CD14-positive monocyte (primary cell): Measurements from ENCODE around the gene AIFM1. TPM values are rescaled to one million over a fixed set of nuclear protein-coding genes. Genes with fewer than 3 reads are reported as not detected.

ENCODE experiments used
- DNase-seq, 3 donors: peaks; one replicate each; pipeline ENCODE4 v3.0.0-alpha.2; 2011 to 2022
- H2AFZ ChIP-seq: 2 replicates; pipeline ENCODE4 v1.6.0; 2012; ENCODE audit warnings: mild to moderate bottlenecking, low read depth, low read length, inconsistent platforms; ENCODE audit not compliant: insufficient read depth, poor library complexity, severe bottlenecking
- H3K27ac ChIP-seq, 2 donors: 1 replicate in 1 of 2; 2 replicates in 1 of 2; pipeline ENCODE4 v1.5.1; 2012 to 2013; ENCODE audit warnings: low read length in 2 of 2, control low read depth in 1 of 2, inconsistent platforms in 1 of 2, low read depth in 1 of 2, mild to moderate bottlenecking in 1 of 2
- H3K27me3 ChIP-seq, 2 donors: one replicate each; pipeline versions ENCODE4 v1.6.0 to v1.6.1; 2011 to 2013; ENCODE audit warnings: low read length in 2 of 2; ENCODE audit not compliant: control insufficient read depth in 2 of 2, insufficient read depth in 2 of 2
- H3K36me3 ChIP-seq, 2 donors: replicated peaks in 1 of 2; 1 replicate in 1 of 2; 2 replicates in 1 of 2; pipeline versions ENCODE4 v1.5.1 to v1.6.1; 2012 to 2013; ENCODE audit warnings: low read length in 2 of 2, control low read depth in 1 of 2, inconsistent platforms in 1 of 2, mild to moderate bottlenecking in 1 of 2; ENCODE audit not compliant: insufficient read depth in 2 of 2, control insufficient read depth in 1 of 2
- H3K4me1 ChIP-seq, 2 donors: 1 replicate in 1 of 2; 2 replicates in 1 of 2; pipeline versions ENCODE4 v1.5.1 to v1.6.1; 2012 to 2013; ENCODE audit warnings: low read length in 2 of 2, control low read depth in 1 of 2, inconsistent platforms in 1 of 2, mild to moderate bottlenecking in 1 of 2, moderate library complexity in 1 of 2; ENCODE audit not compliant: insufficient read depth in 2 of 2, control insufficient read depth in 1 of 2
- H3K4me2 ChIP-seq: replicated peaks from 2 replicates; pipeline ENCODE3; 2012; ENCODE audit warnings: low read length, moderate library complexity, mild to moderate bottlenecking; ENCODE audit not compliant: poor library complexity, severe bottlenecking; ENCODE audit errors: extremely low read depth
- H3K4me3 ChIP-seq, 3 experiments: fragments of 200-600 bp in 1 of 3; sonication (generic) in 1 of 3; replicated peaks in 1 of 3; 1 replicate in 2 of 3; 2 replicates in 1 of 3; pipeline ENCODE4 v1.5.1; 2011 to 2013; ENCODE audit warnings: low read length in 3 of 3, mild to moderate bottlenecking in 3 of 3, control low read depth in 2 of 3, low read depth in 2 of 3, inconsistent platforms in 1 of 3, moderate library complexity in 1 of 3
- H3K79me2 ChIP-seq: 2 replicates; pipeline ENCODE4 v1.6.0; 2012; ENCODE audit warnings: mild to moderate bottlenecking, control low read depth, inconsistent platforms, low read length, moderate library complexity; ENCODE audit not compliant: insufficient read depth
- H3K9ac ChIP-seq: 2 replicates; pipeline ENCODE4 v1.6.0; 2017; ENCODE audit warnings: low read length, mild to moderate bottlenecking; ENCODE audit not compliant: insufficient read depth, poor library complexity, severe bottlenecking
- H3K9me3 ChIP-seq, 2 donors: replicated peaks in 1 of 2; 1 replicate in 1 of 2; 2 replicates in 1 of 2; pipeline versions ENCODE4 v1.5.1 to v1.6.1; 2012 to 2013; ENCODE audit warnings: low read length in 2 of 2, control low read depth in 1 of 2; ENCODE audit not compliant: control insufficient read depth in 1 of 2, insufficient read depth in 1 of 2
- H4K20me1 ChIP-seq: 2 replicates; pipeline ENCODE4 v1.6.0; 2012; ENCODE audit warnings: mild to moderate bottlenecking, low read length, control low read depth, moderate library complexity; ENCODE audit not compliant: insufficient read depth
- H3K27ac Mint-ChIP-seq, 7 donors: one replicate each; pipeline ENCODE4 v1.8.0; 2020; ENCODE audit warnings: mild to moderate bottlenecking in 7 of 7, mixed read lengths in 7 of 7, moderate library complexity in 6 of 7, inconsistent platforms in 2 of 7
- H3K27me3 Mint-ChIP-seq, 3 donors: one replicate each; pipeline ENCODE4 v1.8.0; 2021 to 2022; ENCODE audit warnings: low read depth in 3 of 3, mild to moderate bottlenecking in 3 of 3, mixed read lengths in 3 of 3, moderate library complexity in 3 of 3, inconsistent platforms in 1 of 3
- H3K36me3 Mint-ChIP-seq, 2 donors: one replicate each; pipeline ENCODE4 v1.8.0; 2020; ENCODE audit warnings: mixed read lengths in 2 of 2, inconsistent platforms in 1 of 2, mild to moderate bottlenecking in 1 of 2
- H3K4me1 Mint-ChIP-seq: one replicate; pipeline ENCODE4 v1.8.0; 2020; ENCODE audit warnings: mild to moderate bottlenecking, mixed read lengths
- H3K4me3 Mint-ChIP-seq, 2 donors: one replicate each; pipeline ENCODE4 v1.8.0; 2020; ENCODE audit warnings: mild to moderate bottlenecking in 2 of 2, mixed read lengths in 2 of 2, moderate library complexity in 1 of 2
- H3K9me3 Mint-ChIP-seq, 7 donors: one replicate each; pipeline ENCODE4 v1.8.0; 2020 to 2022; ENCODE audit warnings: mixed read lengths in 7 of 7, mild to moderate bottlenecking in 6 of 7, moderate library complexity in 6 of 7, inconsistent platforms in 2 of 7
- CTCF ChIP-seq: fragments of 200-600 bp; IDR thresholded peaks from one replicate; pipeline ENCODE4 v1.8.0; 2022; ENCODE audit warnings: antibody characterized with exemption, mild to moderate bottlenecking
- WGBS: methylation state at CpG from one replicate; pipeline ENCODE4 v1.1.5; 2013; ENCODE audit warnings: missing lambda C conversion rate; ENCODE audit not compliant: insufficient coverage; 5-methylcytosine and 5-hydroxymethylcytosine counted together
- intact Hi-C, 2 donors: fragments of 100-400 bp; cut with micrococcal nuclease; formaldehyde crosslinking; loops; one replicate each; pipeline versions ENCODE4 v1.15.0 to v1.15.1; 2023
- polyA plus RNA-seq, 3 donors: library from polyadenylated mRNA; depleted of rRNA in 1 of 3; unstranded in 2 of 3; stranded (reverse) in 1 of 3; fragments of 300-500 nt in 2 of 3; fragments of >200 nt in 1 of 3; fragmentation: Illumina TruSeq in 2 of 3; gene quantifications; 1 replicate in 2 of 3; 2 replicates in 1 of 3; pipeline ENCODE4 v1.2.3, GENCODE V29; 2012 to 2021

Gene AIFM1
- polyA plus RNA-seq, 3 donors: 15.1 to 19.1 (median 18.6) TPM

GRCh38 chrX:130121505-130121800 is 44.2 kb downstream of the AIFM1 start:
- Histone ChIP-seq H3K4me2 (peak overlapping the region; percentile 76), H3K36me3 (peaks cover 1 to 14% of the 10 kb centered on the region in 2 donors), H3K9ac (peak overlapping the region; percentile 67), H3K4me1 (peaks cover 18 to 44% of the 10 kb centered on the region in 2 donors), H3K27ac (peak overlapping the region; percentile 62 to 77), H3K9me3 (no peaks in the 10 kb centered on the region), H3K4me3 (peak overlapping the region in 2 of 3 experiments; percentile 39 to 71), H2AFZ (peak overlapping the region; percentile 50), H3K79me2 (no peaks in the 10 kb centered on the region), H4K20me1 (no peaks in the 10 kb centered on the region), H3K27me3 (no peaks in the 10 kb centered on the region)
- WGBS: 73% methylated on average over 8 of the region's 13 CpGs
- peaks cover 14 to 15% of the 10 kb centered on the region in 2 donors for H3K36me3 Mint-ChIP-seq
- no peak for DNase-seq
- peak overlapping the region; percentile 79 to 84 for H3K4me3 Mint-ChIP-seq
- H3K27me3 Mint-ChIP-seq: peaks cover 2 to 22% (median 3%) of the 10 kb centered on the region in 3 donors
- H3K27ac Mint-ChIP-seq: peak overlapping the region; percentile 78 to 96 (median 91)
- intact Hi-C loops: loop anchor here (2.0 to 5.0 kb wide), 2 partner anchors 39 to 41 kb away; no protein-coding TSS in a partner anchor
- peaks cover 30% of the 10 kb centered on the region for H3K4me1 Mint-ChIP-seq
- H3K9me3 Mint-ChIP-seq: no peaks in the 10 kb centered on the region
- no peak for TF ChIP-seq CTCF

GRCh38 chrX:130120746-130121504 is 44.7 kb downstream of the AIFM1 start:
- H3K4me1 ChIP-seq: peaks cover 18 to 44% of the 10 kb centered on the region in 2 donors
- Mint-ChIP-seq H3K27me3 (peaks cover 2 to 22% (median 3%) of the 10 kb centered on the region in 3 donors), H3K4me1 (peaks cover 30% of the 10 kb centered on the region), H3K9me3 (no peaks in the 10 kb centered on the region), H3K36me3 (peaks cover 13 to 14% of the 10 kb centered on the region in 2 donors), H3K27ac (peak overlapping the region; percentile 78 to 96 (median 91)), H3K4me3 (peak overlapping the region; percentile 79 to 84)
- peaks cover 0 to 11% of the 10 kb centered on the region in 2 donors for H3K36me3 ChIP-seq
- peak overlapping the region; percentile 67 for H3K9ac ChIP-seq
- H3K9me3 ChIP-seq: no peaks in the 10 kb centered on the region
- peak overlapping the region; percentile 62 to 77 for H3K27ac ChIP-seq
- no peaks in the 10 kb centered on the region for H4K20me1 ChIP-seq
- peak; percentile 71 to 82 (median 78) for DNase-seq
- intact Hi-C loops: loop anchor here (2.0 to 5.0 kb wide), 2 partner anchors 39 to 40 kb away; no protein-coding TSS in a partner anchor
- H3K79me2 ChIP-seq: no peaks in the 10 kb centered on the region
- 2% methylated on average over 28 of the region's 58 CpGs for WGBS
- H3K4me3 ChIP-seq: peak overlapping the region; percentile 24 to 71 (median 39)
- H2AFZ ChIP-seq: peak overlapping the region; percentile 72
- TF ChIP-seq CTCF: peak; percentile 80
- H3K4me2 ChIP-seq: peak overlapping the region; percentile 76
- H3K27me3 ChIP-seq: no peaks in the 10 kb centered on the region
